ENCODE measurements around the gene GPHN. TPM values are rescaled to one million over a fixed set of nuclear protein-coding genes. Genes with fewer than 3 reads are reported as not detected.

Gene GPHN
- total RNA-seq, 1 experiment from 2014 or later: 34.9 TPM

DNA sequence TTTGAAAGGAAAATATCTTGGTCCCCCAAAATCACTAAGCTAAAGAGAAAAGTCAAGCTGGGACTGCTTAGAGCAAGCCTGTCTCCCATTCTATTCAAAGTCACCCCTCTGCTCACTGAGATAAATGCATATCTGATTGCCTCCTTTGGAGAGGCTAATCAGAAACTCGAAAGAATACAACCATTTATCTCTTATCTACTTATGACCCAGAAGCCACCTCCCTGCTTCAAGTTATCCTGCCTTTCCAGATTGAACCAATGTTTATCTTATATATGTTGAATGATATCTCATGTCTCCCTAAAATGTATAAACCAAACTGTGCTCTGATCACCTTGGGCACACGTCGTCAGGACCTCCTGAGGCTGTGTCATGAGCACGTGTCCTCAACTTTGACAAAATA lies 36.4 kb upstream of the GPHN start:
- TF ChIP-seq, protein P1, sequence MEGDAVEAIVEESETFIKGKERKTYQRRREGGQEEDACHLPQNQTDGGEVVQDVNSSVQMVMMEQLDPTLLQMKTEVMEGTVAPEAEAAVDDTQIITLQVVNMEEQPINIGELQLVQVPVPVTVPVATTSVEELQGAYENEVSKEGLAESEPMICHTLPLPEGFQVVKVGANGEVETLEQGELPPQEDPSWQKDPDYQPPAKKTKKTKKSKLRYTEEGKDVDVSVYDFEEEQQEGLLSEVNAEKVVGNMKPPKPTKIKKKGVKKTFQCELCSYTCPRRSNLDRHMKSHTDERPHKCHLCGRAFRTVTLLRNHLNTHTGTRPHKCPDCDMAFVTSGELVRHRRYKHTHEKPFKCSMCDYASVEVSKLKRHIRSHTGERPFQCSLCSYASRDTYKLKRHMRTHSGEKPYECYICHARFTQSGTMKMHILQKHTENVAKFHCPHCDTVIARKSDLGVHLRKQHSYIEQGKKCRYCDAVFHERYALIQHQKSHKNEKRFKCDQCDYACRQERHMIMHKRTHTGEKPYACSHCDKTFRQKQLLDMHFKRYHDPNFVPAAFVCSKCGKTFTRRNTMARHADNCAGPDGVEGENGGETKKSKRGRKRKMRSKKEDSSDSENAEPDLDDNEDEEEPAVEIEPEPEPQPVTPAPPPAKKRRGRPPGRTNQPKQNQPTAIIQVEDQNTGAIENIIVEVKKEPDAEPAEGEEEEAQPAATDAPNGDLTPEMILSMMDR (IDR thresholded peaks at IDR 0.05; ENCODE audit: unreplicated experiment): no peak
- no peaks in the 10 kb centered on the region for H3K4me1 Mint-ChIP-seq (ENCODE audit: low read depth, unreplicated experiment)
- no peak overlapping the region for H3K27ac Mint-ChIP-seq (ENCODE audit: unreplicated experiment)
- no TSS peak for BruUV-seq (replicated peaks)
- no peaks in the 10 kb centered on the region for H3K9me3 Mint-ChIP-seq (ENCODE audit: low read depth, unreplicated experiment)
- intact Hi-C loops (cut with micrococcal nuclease; ENCODE audit: unreplicated experiment): no loop called here
- no peaks in the 10 kb centered on the region for H3K27me3 Mint-ChIP-seq (ENCODE audit: unreplicated experiment)
- no peak for DNase-seq
- H3K4me3 Mint-ChIP-seq (ENCODE audit: low read depth, unreplicated experiment): no peak overlapping the region
- H3K36me3 Mint-ChIP-seq (ENCODE audit: insufficient read depth, unreplicated experiment): no peaks in the 10 kb centered on the region
- CTCF ChIA-PET: no interaction called here

DNA sequence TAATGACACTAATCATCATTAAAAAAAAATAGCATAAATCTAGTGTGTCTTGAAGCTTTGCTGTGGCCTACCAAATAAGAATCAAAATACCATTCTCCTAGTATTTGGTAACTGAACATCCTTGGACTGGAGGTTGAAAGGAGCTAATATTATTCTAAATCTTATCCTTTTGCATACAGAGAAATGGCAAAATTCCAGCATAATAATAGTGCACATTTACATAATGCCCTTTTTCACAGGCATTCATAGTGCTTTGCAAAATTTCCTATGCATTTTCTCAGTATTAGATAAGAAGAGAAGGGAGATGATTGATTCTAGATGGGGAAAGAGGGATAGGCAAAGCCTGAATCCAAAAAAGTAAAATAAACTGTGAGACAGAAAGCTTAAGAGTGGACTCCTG lies 35.7 kb upstream of the GPHN start:
- Mint-ChIP-seq H3K27ac (ENCODE audit: unreplicated experiment) (no peak overlapping the region), H3K9me3 (ENCODE audit: low read depth, unreplicated experiment) (no peaks in the 10 kb centered on the region), H3K4me3 (ENCODE audit: low read depth, unreplicated experiment) (no peak overlapping the region), H3K27me3 (ENCODE audit: unreplicated experiment) (no peaks in the 10 kb centered on the region), H3K4me1 (ENCODE audit: low read depth, unreplicated experiment) (no peaks in the 10 kb centered on the region), H3K36me3 (ENCODE audit: insufficient read depth, unreplicated experiment) (no peaks in the 10 kb centered on the region)
- TF ChIP-seq, protein P1 (IDR thresholded peaks at IDR 0.05; ENCODE audit: unreplicated experiment): no peak
- intact Hi-C loops (cut with micrococcal nuclease; ENCODE audit: unreplicated experiment): no loop called here
- no TSS peak for BruUV-seq (replicated peaks)
- DNase-seq: no peak
- CTCF ChIA-PET: no interaction called here

DNA sequence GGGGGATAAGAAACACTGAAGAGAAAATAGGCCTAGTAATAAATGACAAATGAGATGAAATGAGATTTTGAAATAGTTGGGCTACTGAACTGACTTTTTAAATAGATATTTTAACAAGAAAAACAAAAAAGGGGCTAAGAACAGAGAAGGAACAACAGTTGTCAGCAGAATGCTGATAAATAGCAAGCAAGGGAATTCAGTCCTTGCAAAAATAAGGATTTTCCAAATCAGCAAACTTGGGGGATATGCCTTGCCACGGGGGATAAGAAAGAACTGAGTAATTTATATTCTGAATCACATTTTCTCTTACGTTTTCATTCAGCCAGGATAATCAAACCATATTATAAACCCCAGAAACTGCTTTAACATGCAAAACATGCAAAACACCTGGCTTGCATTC lies 34.7 kb upstream of the GPHN start:
- Mint-ChIP-seq H3K36me3 (ENCODE audit: insufficient read depth, unreplicated experiment) (no peaks in the 10 kb centered on the region), H3K27ac (ENCODE audit: unreplicated experiment) (no peak overlapping the region), H3K4me1 (ENCODE audit: low read depth, unreplicated experiment) (no peaks in the 10 kb centered on the region), H3K27me3 (ENCODE audit: unreplicated experiment) (no peaks in the 10 kb centered on the region), H3K4me3 (ENCODE audit: low read depth, unreplicated experiment) (no peak overlapping the region), H3K9me3 (ENCODE audit: low read depth, unreplicated experiment) (no peaks in the 10 kb centered on the region)
- CTCF ChIA-PET: no interaction called here
- BruUV-seq (replicated peaks): no TSS peak
- TF ChIP-seq, protein P1 (IDR thresholded peaks at IDR 0.05; ENCODE audit: unreplicated experiment): no peak
- intact Hi-C loops (cut with micrococcal nuclease; ENCODE audit: unreplicated experiment): no loop called here
- no peak for DNase-seq

DNA sequence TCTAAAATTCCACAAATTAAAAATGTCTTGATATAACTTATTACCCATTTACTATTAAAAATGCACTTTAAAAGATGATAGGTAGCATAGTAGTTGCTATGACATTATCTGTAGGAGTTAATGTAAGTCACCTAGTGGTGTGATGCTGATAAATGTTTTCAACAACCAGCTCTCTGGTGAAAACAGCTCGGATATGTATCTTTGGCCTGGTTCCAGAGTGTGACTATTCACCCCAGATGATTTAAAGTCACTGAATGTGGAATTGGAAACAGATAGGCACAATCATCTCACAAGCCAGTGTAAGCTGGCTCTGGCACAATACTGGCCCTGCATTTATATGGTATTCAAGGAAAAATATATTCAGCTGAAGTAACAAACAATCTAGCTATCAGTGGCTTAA lies 31.0 kb upstream of the GPHN start:
- H3K9me3 Mint-ChIP-seq (ENCODE audit: low read depth, unreplicated experiment): no peaks in the 10 kb centered on the region
- CTCF ChIA-PET: no interaction called here

More for the DNA sequence above, 31.0 kb upstream of the GPHN start:
- intact Hi-C loops (cut with micrococcal nuclease; ENCODE audit: unreplicated experiment): loop anchor here (5.0 kb wide), 1 partner anchor 120 kb away; no protein-coding TSS in a partner anchor
- TF ChIP-seq, protein P1 (IDR thresholded peaks at IDR 0.05; ENCODE audit: unreplicated experiment): no peak
- H3K4me1 Mint-ChIP-seq (ENCODE audit: low read depth, unreplicated experiment): no peaks in the 10 kb centered on the region
- no TSS peak for BruUV-seq (replicated peaks)
- no peak overlapping the region for H3K4me3 Mint-ChIP-seq (ENCODE audit: low read depth, unreplicated experiment)
- no peak overlapping the region for H3K27ac Mint-ChIP-seq (ENCODE audit: unreplicated experiment)
- H3K36me3 Mint-ChIP-seq (ENCODE audit: insufficient read depth, unreplicated experiment): no peaks in the 10 kb centered on the region
- no peaks in the 10 kb centered on the region for H3K27me3 Mint-ChIP-seq (ENCODE audit: unreplicated experiment)
- no peak for DNase-seq

Data from Calu3 (cell line).